Fibroblast of skin of left quadriceps (primary cell): ENCODE measurements around the gene OTUD1.

Source experiments
- DNase-seq, 2 experiments: peaks; one replicate each; pipeline ENCODE4 v3.0.0-alpha.2; 2013; ENCODE audit warnings: low read depth in 2 of 2

Gene OTUD1

GRCh38 chr10:23467012-23467411 lies 28.1 kb downstream of the OTUD1 start:
- no peak for DNase-seq

GRCh38 chr10:23467548-23467947 lies 28.7 kb downstream of the OTUD1 start:
- DNase-seq, result no peak

GRCh38 chr10:23469596-23470237 lies 30.8 kb downstream of the OTUD1 start:
- no peak for DNase-seq

- DNase-seq, result no peak
Observed at GRCh38 chr10:23472181-23472580, 33.3 kb downstream of the OTUD1 start.

- no peak for DNase-seq
Observed at GRCh38 chr10:23474081-23474480, 35.2 kb downstream of the OTUD1 start.

- no peak for DNase-seq
Observed at GRCh38 chr10:23474626-23475025, 35.8 kb downstream of the OTUD1 start.

- DNase-seq, result no peak
Observed at GRCh38 chr10:23478570-23478969, 39.7 kb downstream of the OTUD1 start.

GRCh38 chr10:23479798-23480473 lies 41.1 kb downstream of the OTUD1 start:
- no peak for DNase-seq

- DNase-seq, result no peak
Observed at GRCh38 chr10:23481363-23481961, 42.6 kb downstream of the OTUD1 start.

GRCh38 chr10:23490115-23490514 lies 51.2 kb downstream of the OTUD1 start:
- DNase-seq, result no peak
